DOHH2 (cell line): ENCODE results near the gene SLC37A1.

ENCODE experiments used
- H3F3A ChIP-seq: fragments of 200-600 bp; sonication (generic), shearing (Covaris generic); 2 replicates; pipeline ENCODE4 v1.6.0; 2016; ENCODE audit warnings: antibody characterized with exemption, mild to moderate bottlenecking; ENCODE audit not compliant: control insufficient read depth, insufficient read depth
- H3K27ac ChIP-seq: fragments of 200-600 bp; sonication (generic); 2 replicates; pipeline ENCODE4 v1.5.1; 2014; ENCODE audit warnings: low read depth, mild to moderate bottlenecking, low read length, moderate library complexity
- H3K27me3 ChIP-seq: fragments of 200-600 bp; sonication (generic); 2 replicates; pipeline ENCODE4 v1.6.1; 2014; ENCODE audit warnings: mild to moderate bottlenecking, low read length, mixed read lengths; ENCODE audit not compliant: control insufficient read depth
- H3K36me3 ChIP-seq: fragments of 200-600 bp; sonication (generic); 2 replicates; pipeline ENCODE4 v1.6.1; 2014; ENCODE audit warnings: mild to moderate bottlenecking, low read length, moderate library complexity, mixed read lengths; ENCODE audit not compliant: control insufficient read depth
- H3K4me1 ChIP-seq: fragments of 200-600 bp; sonication (generic); 2 replicates; pipeline ENCODE4 v1.6.1; 2014; ENCODE audit warnings: mild to moderate bottlenecking, low read length, mixed read lengths; ENCODE audit not compliant: control insufficient read depth
- H3K4me2 ChIP-seq: fragments of 200-600 bp; sonication (generic); 2 replicates; pipeline ENCODE4 v1.6.0; 2014; ENCODE audit warnings: mild to moderate bottlenecking, low read length, moderate library complexity
- H3K4me3 ChIP-seq: fragments of 200-600 bp; sonication (generic); 2 replicates; pipeline ENCODE4 v1.5.1; 2014; ENCODE audit warnings: mild to moderate bottlenecking, low read length, mixed read lengths
- H3K79me2 ChIP-seq: fragments of 200-600 bp; sonication (generic); 2 replicates; pipeline ENCODE4 v1.6.1; 2014; ENCODE audit warnings: mild to moderate bottlenecking, low read length, mixed read lengths; ENCODE audit not compliant: control insufficient read depth
- H3K9me2 ChIP-seq: fragments of 200-600 bp; sonication (generic); replicated peaks from 2 replicates; pipeline ENCODE4 v1.6.1; 2014; ENCODE audit warnings: mild to moderate bottlenecking, low read length, mixed read lengths; ENCODE audit not compliant: control insufficient read depth
- H3K9me3 ChIP-seq: fragments of 200-600 bp; sonication (generic); 2 replicates; pipeline ENCODE4 v1.6.1; 2014; ENCODE audit warnings: antibody characterized with exemption, low read length, mixed read lengths; ENCODE audit not compliant: control insufficient read depth, insufficient read depth
- H4K20me1 ChIP-seq: fragments of 200-600 bp; sonication (generic); 2 replicates; pipeline ENCODE4 v1.6.0; 2014; ENCODE audit warnings: low read depth, mild to moderate bottlenecking, antibody characterized with exemption, low read length, moderate library complexity; ENCODE audit not compliant: control insufficient read depth, insufficient read depth
- EZH2phosphoT487 ChIP-seq: fragments of 200-600 bp; sonication (generic); IDR thresholded peaks from 2 replicates; pipeline ENCODE4 v1.6.1; 2017; ENCODE audit warnings: borderline replicate concordance, mild to moderate bottlenecking, antibody characterized with exemption, low read length, moderate library complexity, mixed read lengths
- TF ChIP-seq, protein P1 (sequence below): fragments of 200-600 bp; sonication (generic); IDR thresholded peaks from one replicate; pipeline ENCODE4 v1.5.1; 2014; ENCODE audit warnings: antibody characterized with exemption, mild to moderate bottlenecking, low read depth, low read length; ENCODE audit not compliant: poor library complexity, severe bottlenecking

Gene SLC37A1

GRCh38 chr21:42542596-42542995 lies 28.9 kb downstream of the SLC37A1 start:
- no peaks in the 10 kb centered on the region for H3K27me3 ChIP-seq
- no peak overlapping the region for H3K4me3 ChIP-seq
- H3K9me2 ChIP-seq, result no peaks in the 10 kb centered on the region
- no peak overlapping the region for H3K4me2 ChIP-seq
- H3K36me3 ChIP-seq, result peaks cover 31% of the 10 kb centered on the region
- H3F3A ChIP-seq, result peaks cover 13% of the 10 kb centered on the region; the same call in 1 of the 2 replicates
- H3K79me2 ChIP-seq, result no peaks in the 10 kb centered on the region
- no peak overlapping the region for H3K27ac ChIP-seq
- H3K9me3 ChIP-seq, result no peaks in the 10 kb centered on the region
- H3K4me1 ChIP-seq, result peaks cover 20% of the 10 kb centered on the region
- TF ChIP-seq, protein P1, sequence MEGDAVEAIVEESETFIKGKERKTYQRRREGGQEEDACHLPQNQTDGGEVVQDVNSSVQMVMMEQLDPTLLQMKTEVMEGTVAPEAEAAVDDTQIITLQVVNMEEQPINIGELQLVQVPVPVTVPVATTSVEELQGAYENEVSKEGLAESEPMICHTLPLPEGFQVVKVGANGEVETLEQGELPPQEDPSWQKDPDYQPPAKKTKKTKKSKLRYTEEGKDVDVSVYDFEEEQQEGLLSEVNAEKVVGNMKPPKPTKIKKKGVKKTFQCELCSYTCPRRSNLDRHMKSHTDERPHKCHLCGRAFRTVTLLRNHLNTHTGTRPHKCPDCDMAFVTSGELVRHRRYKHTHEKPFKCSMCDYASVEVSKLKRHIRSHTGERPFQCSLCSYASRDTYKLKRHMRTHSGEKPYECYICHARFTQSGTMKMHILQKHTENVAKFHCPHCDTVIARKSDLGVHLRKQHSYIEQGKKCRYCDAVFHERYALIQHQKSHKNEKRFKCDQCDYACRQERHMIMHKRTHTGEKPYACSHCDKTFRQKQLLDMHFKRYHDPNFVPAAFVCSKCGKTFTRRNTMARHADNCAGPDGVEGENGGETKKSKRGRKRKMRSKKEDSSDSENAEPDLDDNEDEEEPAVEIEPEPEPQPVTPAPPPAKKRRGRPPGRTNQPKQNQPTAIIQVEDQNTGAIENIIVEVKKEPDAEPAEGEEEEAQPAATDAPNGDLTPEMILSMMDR, result no peak
- TF ChIP-seq EZH2phosphoT487, result no peak
- no peaks in the 10 kb centered on the region for H4K20me1 ChIP-seq

GRCh38 chr21:42543106-42543847 lies 29.6 kb downstream of the SLC37A1 start:
- TF ChIP-seq EZH2phosphoT487, result no peak
- TF ChIP-seq, protein P1, result no peak
- Histone ChIP-seq H4K20me1 (no peaks in the 10 kb centered on the region), H3K4me2 (no peak overlapping the region), H3K27ac (no peak overlapping the region), H3K36me3 (peaks cover 30% of the 10 kb centered on the region), H3K9me3 (no peaks in the 10 kb centered on the region), H3K9me2 (no peaks in the 10 kb centered on the region), H3F3A (peaks cover 7% of the 10 kb centered on the region; the same call in 1 of the 2 replicates), H3K27me3 (no peaks in the 10 kb centered on the region), H3K4me3 (no peak overlapping the region), H3K79me2 (no peaks in the 10 kb centered on the region), H3K4me1 (peaks cover 13% of the 10 kb centered on the region)

DNA sequence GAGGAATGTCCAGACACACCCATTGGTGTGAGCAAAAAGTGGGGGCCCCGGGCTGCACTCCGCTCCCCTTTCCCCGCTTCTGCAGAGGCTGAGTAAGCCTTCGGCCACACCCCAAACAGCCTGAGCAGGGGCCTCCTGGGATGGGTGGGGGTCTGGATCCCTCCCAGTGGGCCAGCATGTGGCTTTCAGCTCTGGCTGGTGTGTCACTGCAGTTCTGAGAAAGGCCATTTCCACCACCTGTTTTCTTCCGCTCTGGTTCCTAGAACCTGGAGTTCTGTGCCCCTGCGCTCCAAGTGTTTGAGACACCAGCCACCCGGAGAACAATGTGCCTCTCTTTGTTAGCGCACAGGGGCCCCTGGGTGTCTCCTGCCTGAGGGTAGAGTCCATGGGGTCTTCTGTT lies 30.9 kb downstream of the SLC37A1 start:
- no peak overlapping the region for H3K4me2 ChIP-seq
- H3F3A ChIP-seq, result no peaks in the 10 kb centered on the region
- H3K36me3 ChIP-seq, result peaks cover 26% of the 10 kb centered on the region
- H3K4me3 ChIP-seq, result no peak overlapping the region
- H3K9me2 ChIP-seq, result no peaks in the 10 kb centered on the region
- TF ChIP-seq EZH2phosphoT487, result no peak
- TF ChIP-seq, protein P1, result no peak
- no peak overlapping the region for H3K27ac ChIP-seq
- peaks cover under 1% of the 10 kb centered on the region; the same call in 1 of the 2 replicates for H3K4me1 ChIP-seq
- no peaks in the 10 kb centered on the region for H3K79me2 ChIP-seq
- H3K27me3 ChIP-seq, result no peaks in the 10 kb centered on the region
- no peaks in the 10 kb centered on the region for H3K9me3 ChIP-seq
- no peaks in the 10 kb centered on the region for H4K20me1 ChIP-seq
